Measurements from ENCODE around the gene CFDP1. TPM values are rescaled to one million over a fixed set of nuclear protein-coding genes. Genes with fewer than 3 reads are reported as not detected.
A peak's percentile ranks its signal among the peaks of the same experiment; 100 is the strongest.

CFDP1 gene
- total and polyA plus RNA-seq, 5 donors from 2014 or later: 32.0 to 63.8 (median 40.2) TPM

DNA sequence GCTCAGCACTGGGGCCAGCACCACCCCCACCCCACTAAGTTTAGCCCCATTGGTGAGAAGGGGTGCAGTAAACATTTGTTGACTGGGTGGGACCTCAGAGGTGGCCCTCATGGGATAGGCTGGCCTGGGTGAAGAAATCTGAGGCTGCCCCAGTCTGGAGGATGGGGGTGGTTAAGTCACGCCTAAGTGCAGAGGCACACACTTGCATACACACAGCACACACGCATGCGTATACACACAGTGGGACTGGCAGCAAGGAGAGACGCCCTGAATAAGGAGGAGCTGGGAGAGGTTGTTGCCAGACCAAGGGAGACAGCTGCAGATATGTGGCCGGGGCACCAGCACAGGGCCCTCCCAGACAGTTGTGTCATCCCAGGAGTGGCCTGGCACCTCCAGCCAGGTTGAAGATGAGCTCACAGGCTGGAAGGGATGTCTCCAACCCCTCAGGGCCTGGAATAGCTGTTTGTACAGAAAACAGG lies 178.9 kb downstream of the CFDP1 start:
- H3K36me3 Mint-ChIP-seq: no peaks in the 10 kb centered on the region
- H3K4me1 Mint-ChIP-seq: peaks cover 0 to 13% (median 0%) of the 10 kb centered on the region in 4 donors
- Histone ChIP-seq H3K9me3 (ENCODE audit: control insufficient read depth in 2 of 2, low read length in 2 of 2) (no peaks in the 10 kb centered on the region), H3K27me3 (ENCODE audit: control insufficient read depth, insufficient read depth, low read length) (no peaks in the 10 kb centered on the region), H3K36me3 (ENCODE audit: control insufficient read depth, insufficient read depth, low read length) (no peaks in the 10 kb centered on the region), H3K27ac (ENCODE audit: insufficient read depth, low read length, poor library complexity, severe bottlenecking) (no peak overlapping the region), H3K4me3 (ENCODE audit: low read depth, low read length) (no peak overlapping the region), H3K4me1 (ENCODE audit: control insufficient read depth, insufficient read depth, low read length, poor library complexity, severe bottlenecking) (peaks cover 16% of the 10 kb centered on the region)
- no peak for ATAC-seq (ENCODE audit: low read depth in 2 of 2)
- H3K27ac Mint-ChIP-seq: no peak overlapping the region
- DNase-seq: no peak
- H3K9me3 Mint-ChIP-seq: peaks cover 0 to 2% (median 0%) of the 10 kb centered on the region in 7 donors
- H3K4me3 Mint-ChIP-seq: no peak overlapping the region
- H3K27me3 Mint-ChIP-seq: peaks cover 35% of the 10 kb centered on the region

GRCh38 chr16:75252946-75253911 lies 180.1 kb downstream of the CFDP1 start:
- Histone ChIP-seq H3K4me3 (ENCODE audit: low read depth, low read length) (no peak overlapping the region), H3K9me3 (ENCODE audit: control insufficient read depth in 2 of 2, low read length in 2 of 2) (no peaks in the 10 kb centered on the region), H3K36me3 (ENCODE audit: control insufficient read depth, insufficient read depth, low read length) (no peaks in the 10 kb centered on the region), H3K4me1 (ENCODE audit: control insufficient read depth, insufficient read depth, low read length, poor library complexity, severe bottlenecking) (peaks cover 16% of the 10 kb centered on the region), H3K27ac (ENCODE audit: insufficient read depth, low read length, poor library complexity, severe bottlenecking) (no peak overlapping the region), H3K27me3 (ENCODE audit: control insufficient read depth, insufficient read depth, low read length) (no peaks in the 10 kb centered on the region)
- Mint-ChIP-seq H3K4me3 (peak overlapping the region in 2 of 4 donors; percentile 28 to 63), H3K27me3 (peaks cover 42% of the 10 kb centered on the region), H3K36me3 (no peaks in the 10 kb centered on the region), H3K9me3 (peaks cover 0 to 2% (median 0%) of the 10 kb centered on the region in 7 donors), H3K27ac (peak overlapping the region in 1 of 3 donors; percentile 9), H3K4me1 (peaks cover 0 to 13% (median 0%) of the 10 kb centered on the region in 4 donors)
- DNase-seq (no peak), ATAC-seq (ENCODE audit: low read depth in 2 of 2) (no peak)

- Mint-ChIP-seq H3K9me3 (peaks cover 0 to 2% (median 0%) of the 10 kb centered on the region in 7 donors), H3K4me3 (peak overlapping the region; percentile 28 to 80 (median 63)), H3K27me3 (peaks cover 46% of the 10 kb centered on the region), H3K36me3 (no peaks in the 10 kb centered on the region), H3K27ac (no peak overlapping the region), H3K4me1 (peaks cover 0 to 13% (median 0%) of the 10 kb centered on the region in 4 donors)
- no peak for DNase-seq
- Histone ChIP-seq H3K27ac (ENCODE audit: insufficient read depth, low read length, poor library complexity, severe bottlenecking) (no peak overlapping the region), H3K4me1 (ENCODE audit: control insufficient read depth, insufficient read depth, low read length, poor library complexity, severe bottlenecking) (peaks cover 16% of the 10 kb centered on the region), H3K36me3 (ENCODE audit: control insufficient read depth, insufficient read depth, low read length) (no peaks in the 10 kb centered on the region), H3K9me3 (ENCODE audit: control insufficient read depth in 2 of 2, low read length in 2 of 2) (no peaks in the 10 kb centered on the region), H3K4me3 (ENCODE audit: low read depth, low read length) (no peak overlapping the region), H3K27me3 (ENCODE audit: control insufficient read depth, insufficient read depth, low read length) (no peaks in the 10 kb centered on the region)
- ATAC-seq (ENCODE audit: low read depth in 2 of 2): no peak
Observed at GRCh38 chr16:75252049-75252864, 181.0 kb downstream of the CFDP1 start.

GRCh38 chr16:75251280-75252048 lies 181.8 kb downstream of the CFDP1 start, which contains the start of gene BCAR1:
Gene BCAR1, minus strand, starts transcription at chr16:75251624. Its CDS starts 142 bp downstream, at chr16:75251482.
- peaks cover 0 to 2% (median 0%) of the 10 kb centered on the region in 7 donors for H3K9me3 Mint-ChIP-seq
- H3K27me3 ChIP-seq (ENCODE audit: control insufficient read depth, insufficient read depth, low read length): no peaks in the 10 kb centered on the region
- no peak within 1 kb of the TSS for H3K4me3 ChIP-seq (ENCODE audit: low read depth, low read length)
- ATAC-seq (ENCODE audit: low read depth in 2 of 2) (no peak), DNase-seq (no peak)
- H3K4me1 ChIP-seq (ENCODE audit: control insufficient read depth, insufficient read depth, low read length, poor library complexity, severe bottlenecking): peaks cover 16% of the 10 kb centered on the region
- peaks cover 46% of the 10 kb centered on the region for H3K27me3 Mint-ChIP-seq
- H3K9me3 ChIP-seq (ENCODE audit: control insufficient read depth in 2 of 2, low read length in 2 of 2): no peaks in the 10 kb centered on the region
- no peak within 1 kb of the TSS for H3K27ac Mint-ChIP-seq
- peak within 1 kb of the TSS; percentile 28 to 80 (median 66) for H3K4me3 Mint-ChIP-seq
- H3K36me3 Mint-ChIP-seq: no peaks in the 10 kb centered on the region
- no peak within 1 kb of the TSS for H3K27ac ChIP-seq (ENCODE audit: insufficient read depth, low read length, poor library complexity, severe bottlenecking)
- peaks cover 0 to 13% (median 0%) of the 10 kb centered on the region in 4 donors for H3K4me1 Mint-ChIP-seq
- no peaks in the 10 kb centered on the region for H3K36me3 ChIP-seq (ENCODE audit: control insufficient read depth, insufficient read depth, low read length)

DNA sequence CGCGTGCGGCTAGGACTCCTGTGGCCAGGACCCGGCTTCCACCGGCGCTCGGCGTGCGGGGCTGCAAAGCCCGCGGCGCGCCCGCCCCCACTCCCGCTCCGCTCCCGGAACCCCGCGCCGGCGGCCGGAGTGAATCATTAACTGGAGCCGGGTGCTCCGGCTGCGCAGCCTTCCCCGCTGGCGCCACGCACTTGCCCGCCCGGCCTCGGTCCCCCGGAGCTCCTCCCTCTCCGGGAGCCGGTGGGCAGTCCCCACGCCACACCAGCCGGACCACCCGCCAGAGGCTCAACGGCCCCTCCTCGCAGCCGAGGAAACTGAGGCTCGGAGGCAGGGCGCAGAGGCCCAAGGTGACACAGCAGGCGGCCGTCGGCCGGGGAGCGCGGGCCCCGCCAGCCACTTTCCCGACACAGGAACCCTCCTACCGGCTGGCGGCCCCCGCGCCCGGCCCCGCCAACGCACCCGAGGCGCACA lies 182.5 kb downstream of the CFDP1 start:
- DNase-seq (no peak), ATAC-seq (ENCODE audit: low read depth in 2 of 2) (no peak)
- Mint-ChIP-seq H3K36me3 (no peaks in the 10 kb centered on the region), H3K27ac (no peak overlapping the region), H3K4me3 (peak overlapping the region in 3 of 4 donors; percentile 21 to 74 (median 71)), H3K27me3 (peaks cover 46% of the 10 kb centered on the region), H3K9me3 (peaks cover 0 to 2% (median 0%) of the 10 kb centered on the region in 7 donors), H3K4me1 (peaks cover 0 to 13% (median 0%) of the 10 kb centered on the region in 4 donors)
- Histone ChIP-seq H3K36me3 (ENCODE audit: control insufficient read depth, insufficient read depth, low read length) (no peaks in the 10 kb centered on the region), H3K4me3 (ENCODE audit: low read depth, low read length) (no peak overlapping the region), H3K9me3 (ENCODE audit: control insufficient read depth in 2 of 2, low read length in 2 of 2) (no peaks in the 10 kb centered on the region), H3K27ac (ENCODE audit: insufficient read depth, low read length, poor library complexity, severe bottlenecking) (no peak overlapping the region), H3K4me1 (ENCODE audit: control insufficient read depth, insufficient read depth, low read length, poor library complexity, severe bottlenecking) (peaks cover 16% of the 10 kb centered on the region), H3K27me3 (ENCODE audit: control insufficient read depth, insufficient read depth, low read length) (no peaks in the 10 kb centered on the region)

DNA sequence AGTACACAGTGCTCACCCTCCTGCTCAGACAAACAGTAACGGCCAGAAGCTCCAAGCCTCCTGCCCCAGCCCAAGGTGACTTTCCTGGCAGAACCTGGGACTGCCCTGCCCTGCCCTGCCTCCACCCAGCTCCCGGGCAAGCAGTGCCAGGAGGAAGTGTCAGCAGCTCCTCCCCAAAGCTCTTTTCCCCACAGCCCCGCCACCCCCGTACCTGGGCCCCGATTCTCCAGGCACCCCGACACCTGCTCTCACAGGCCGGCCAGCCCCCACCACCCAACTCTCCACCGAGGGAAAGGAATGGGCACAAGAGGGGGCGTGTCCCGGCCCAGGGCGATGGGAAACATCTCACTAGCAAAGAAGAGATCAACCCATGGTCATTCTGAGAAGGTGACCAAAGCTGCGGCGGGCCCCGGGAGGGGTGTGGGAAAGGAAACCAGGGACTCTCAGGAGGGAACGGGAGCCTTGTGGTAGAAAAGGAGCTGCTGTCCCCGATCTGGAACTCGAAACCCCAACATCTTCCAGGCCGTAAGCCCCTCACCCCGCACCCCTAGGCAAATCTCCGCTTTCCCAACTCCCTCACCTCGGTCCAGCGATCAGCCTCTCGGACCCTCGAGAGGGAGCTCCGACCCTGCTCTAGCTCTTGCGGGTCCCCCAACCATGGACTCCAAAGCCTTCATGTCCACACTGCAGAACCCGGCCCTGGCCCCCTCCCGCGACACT lies 183.1 kb downstream of the CFDP1 start:
- DNase-seq: no peak
- no peak overlapping the region for H3K27ac Mint-ChIP-seq
- Histone ChIP-seq H3K4me3 (ENCODE audit: low read depth, low read length) (no peak overlapping the region), H3K4me1 (ENCODE audit: control insufficient read depth, insufficient read depth, low read length, poor library complexity, severe bottlenecking) (peaks cover 16% of the 10 kb centered on the region), H3K9me3 (ENCODE audit: control insufficient read depth in 2 of 2, low read length in 2 of 2) (no peaks in the 10 kb centered on the region), H3K27ac (ENCODE audit: insufficient read depth, low read length, poor library complexity, severe bottlenecking) (no peak overlapping the region), H3K27me3 (ENCODE audit: control insufficient read depth, insufficient read depth, low read length) (no peaks in the 10 kb centered on the region), H3K36me3 (ENCODE audit: control insufficient read depth, insufficient read depth, low read length) (no peaks in the 10 kb centered on the region)
- peaks cover 0 to 13% (median 0%) of the 10 kb centered on the region in 4 donors for H3K4me1 Mint-ChIP-seq
- H3K9me3 Mint-ChIP-seq: peaks cover 0 to 2% (median 0%) of the 10 kb centered on the region in 7 donors
- ATAC-seq (ENCODE audit: low read depth in 2 of 2): no peak
- H3K36me3 Mint-ChIP-seq: no peaks in the 10 kb centered on the region
- peaks cover 46% of the 10 kb centered on the region for H3K27me3 Mint-ChIP-seq
- H3K4me3 Mint-ChIP-seq: peak overlapping the region; percentile 54 to 74 (median 70)

All from CD4-positive, CD25-positive, alpha-beta regulatory T cell (primary cell).